ENCODE measurements around the gene LEFTY1.

LEFTY1 gene

GRCh38 chr1:225887030-225887314 lies 2.0 kb downstream of the LEFTY1 start:
- DNase-seq = no peak

- no peak for DNase-seq
These were observed 2.6 kb downstream of the LEFTY1 start for GRCh38 chr1:225886159-225887029.

GRCh38 chr1:225885336-225885735 lies 3.6 kb downstream of the LEFTY1 start:
- no peak for DNase-seq

- no peak for DNase-seq
These were observed 5.2 kb downstream of the LEFTY1 start for GRCh38 chr1:225883616-225884265.

- peak; percentile 32 to 48 for DNase-seq
These were observed 6.0 kb downstream of the LEFTY1 start for GRCh38 chr1:225882694-225883615.

GRCh38 chr1:225881959-225882693 lies 6.8 kb downstream of the LEFTY1 start, which contains the start of gene TMEM63A:
TSS of gene TMEM63A (minus strand) at chr1:225882380. CDS start at chr1:225877580, 4,800 bp downstream.
- DNase-seq = peak; percentile 82 to 83

GRCh38 chr1:225881081-225881958 lies 7.6 kb downstream of the LEFTY1 start:
- peak; percentile 17 to 30 for DNase-seq

GRCh38 chr1:225880636-225881035 lies 8.3 kb downstream of the LEFTY1 start:
- DNase-seq = no peak

GRCh38 chr1:225880222-225880588 lies 8.7 kb downstream of the LEFTY1 start:
- no peak for DNase-seq

GRCh38 chr1:225879521-225880221 lies 9.3 kb downstream of the LEFTY1 start:
- DNase-seq = no peak

GRCh38 chr1:225878282-225878681 lies 10.7 kb downstream of the LEFTY1 start:
- DNase-seq = no peak

GRCh38 chr1:225877580-225877979 lies 11.4 kb downstream of the LEFTY1 start:
- peak in 1 of 2 experiments; percentile 21 for DNase-seq

- no peak for DNase-seq
These were observed 11.9 kb downstream of the LEFTY1 start for GRCh38 chr1:225876900-225877510.

- DNase-seq = no peak
These were observed 13.7 kb downstream of the LEFTY1 start for GRCh38 chr1:225875044-225875815.

GRCh38 chr1:225874431-225874830 lies 14.5 kb downstream of the LEFTY1 start:
- no peak for DNase-seq

GRCh38 chr1:225873281-225873850 lies 15.6 kb downstream of the LEFTY1 start:
- DNase-seq = no peak

- DNase-seq = no peak
These were observed 16.9 kb downstream of the LEFTY1 start for GRCh38 chr1:225872075-225872430.

GRCh38 chr1:225871359-225872074 lies 17.4 kb downstream of the LEFTY1 start:
- no peak for DNase-seq

- no peak for DNase-seq
These were observed 18.0 kb downstream of the LEFTY1 start for GRCh38 chr1:225870911-225871310.

Data from stimulated activated CD4-positive, alpha-beta T cell treated with anti-CD3 and anti-CD28 coated beads, Interleukin-4, amount 100 ng/mL, for 4 hours (primary cell).